HG03439 (cell line): ENCODE results near the gene LCN6.

ENCODE experiments used
- ATAC-seq: cut with Tn5 transposase; IDR thresholded peaks from one replicate; pipeline ENCODE4 v1.9.1; 2021; ENCODE audit warnings: mild to moderate bottlenecking, moderate library complexity; ENCODE audit not compliant: unreplicated experiment

Gene LCN6

GRCh38 chr9:136745389-136746154 lies 2.8 kb downstream of the LCN6 start:
- no peak for ATAC-seq

- ATAC-seq = no peak
Observed at GRCh38 chr9:136744773-136745172, 3.6 kb downstream of the LCN6 start.

- ATAC-seq = no peak
Observed at GRCh38 chr9:136743639-136744211, 4.6 kb downstream of the LCN6 start.

GRCh38 chr9:136742591-136743391 lies 5.5 kb downstream of the LCN6 start, which contains the start of gene LCN10:
TSS of gene LCN10 (minus strand) at chr9:136742940. CDS start at chr9:136742903, 37 bp downstream.
- ATAC-seq = no peak

- no peak for ATAC-seq
Observed at GRCh38 chr9:136741883-136742571, 6.3 kb downstream of the LCN6 start.

- no peak for ATAC-seq
Observed at GRCh38 chr9:136740971-136741882, 7.1 kb downstream of the LCN6 start.

- no peak for ATAC-seq
Observed at GRCh38 chr9:136740491-136740890, 7.8 kb downstream of the LCN6 start.

GRCh38 chr9:136740069-136740468 lies 8.3 kb downstream of the LCN6 start:
- ATAC-seq = no peak

- ATAC-seq = no peak
Observed at GRCh38 chr9:136739509-136739908, 8.8 kb downstream of the LCN6 start.

- no peak for ATAC-seq
Observed at GRCh38 chr9:136738960-136739359, 9.4 kb downstream of the LCN6 start.

GRCh38 chr9:136735812-136736480 lies 12.4 kb downstream of the LCN6 start:
- no peak for ATAC-seq

- ATAC-seq = no peak
Observed at GRCh38 chr9:136734837-136735496, 13.4 kb downstream of the LCN6 start.

- no peak for ATAC-seq
Observed at GRCh38 chr9:136733611-136734010, 14.7 kb downstream of the LCN6 start.

GRCh38 chr9:136732444-136733178 lies 15.7 kb downstream of the LCN6 start:
- no peak for ATAC-seq

GRCh38 chr9:136729926-136730325 lies 18.4 kb downstream of the LCN6 start:
- ATAC-seq = no peak

- no peak for ATAC-seq
Observed at GRCh38 chr9:136729144-136729543, 19.2 kb downstream of the LCN6 start.

GRCh38 chr9:136728548-136729123 lies 19.7 kb downstream of the LCN6 start:
- peak; percentile 11 for ATAC-seq

GRCh38 chr9:136728080-136728547 lies 20.2 kb downstream of the LCN6 start:
- peak; percentile 64 for ATAC-seq
